HCT116 (cell line): Measurements from ENCODE around the gene KLF2. TPM values are rescaled to one million over a fixed set of nuclear protein-coding genes. Genes with fewer than 3 reads are reported as not detected.

Source experiments
- ATAC-seq: fragments of 200-7000 bp; cut with Tn5 transposase; 2 replicates; pipeline ENCODE4 v1.9.1; 2020; ENCODE audit warnings: mild to moderate bottlenecking, moderate library complexity
- BruUV-seq: library from RNA; stranded (reverse); fragments of 400-500 nt; replicated peaks from 2 replicates; lab custom pipeline; 2021; lab: Mats Ljungman, UMichigan
- CTCF ChIA-PET: fragments of 300-600 bp; sonication (Branson Sonifier 250); formaldehyde crosslinking; loops from one replicate; lab custom pipeline; 2021; ENCODE audit warnings: antibody characterized with exemption; lab: Charles Lee
- POLR2A ChIA-PET: fragments of 300-600, 350-600 bp; sonication (Branson Sonifier 250); formaldehyde crosslinking; loops from one replicate; lab custom pipeline; 2021; ENCODE audit warnings: antibody characterized with exemption; lab: Charles Lee
- RAD21 ChIA-PET, 2 experiments: fragments of 300-600 bp; sonication (Branson Sonifier 250); formaldehyde crosslinking; loops; one replicate each; lab custom pipeline; 2023; ENCODE audit warnings: low total read pairs in 2 of 2; ENCODE audit not compliant: uncharacterized antibody in 2 of 2, unreplicated experiment in 2 of 2, low non-redundant PET in 1 of 2; lab: Charles Lee
- DNase-seq: peaks from one replicate; pipeline ENCODE4 v3.0.0-alpha.2; 2010; ENCODE audit warnings: low read depth, low spot score
- H2AFZ ChIP-seq: fragments of 200-600 bp; shearing (Covaris generic), sonication (generic); 2 replicates; pipeline ENCODE4 v1.6.1; 2017; ENCODE audit warnings: low read depth, mixed run types, mixed read lengths, antibody characterized with exemption, low read length; ENCODE audit not compliant: poor library complexity, severe bottlenecking
- H3K27ac ChIP-seq: 2 replicates; pipeline ENCODE4 v1.5.1; 2012; ENCODE audit warnings: low read depth, low read length
- H3K27me3 ChIP-seq: fragments of 200-600 bp; sonication (generic); 2 replicates; pipeline ENCODE4 v1.6.1; 2016; ENCODE audit warnings: mixed run types, low read length, mixed read lengths; ENCODE audit not compliant: insufficient read depth
- H3K36me3 ChIP-seq, 2 experiments: fragments of 200-500 bp in 1 of 2; fragments of 200-600 bp in 1 of 2; sonication (Bioruptor generic) in 1 of 2; sonication (generic) in 1 of 2; 2 replicates each; pipeline versions ENCODE4 v1.5.1 to v1.6.1; 2014 to 2016; ENCODE audit warnings: low read length in 2 of 2, inconsistent platforms in 1 of 2, mixed read lengths in 1 of 2, mixed run types in 1 of 2; ENCODE audit not compliant: insufficient read depth in 2 of 2, control insufficient read depth in 1 of 2
- H3K4me1 ChIP-seq, 2 experiments: fragments of 200-600 bp in 1 of 2; sonication (generic) in 1 of 2; 2 replicates each; pipeline versions ENCODE4 v1.5.1 to v1.6.1; 2012 to 2017; ENCODE audit warnings: low read length in 2 of 2, inconsistent platforms in 1 of 2, mild to moderate bottlenecking in 1 of 2, mixed read lengths in 1 of 2, mixed run types in 1 of 2, moderate library complexity in 1 of 2; ENCODE audit not compliant: insufficient read depth in 2 of 2, control insufficient read depth in 1 of 2
- H3K4me2 ChIP-seq: fragments of 200-600 bp; sonication (generic); 2 replicates; pipeline ENCODE4 v1.6.1; 2017; ENCODE audit warnings: mixed run types, low read length, mixed read lengths
- H3K4me3 ChIP-seq, 2 experiments: fragments of 200-600 bp in 1 of 2; sonication (generic) in 1 of 2; replicated peaks in 1 of 2; 2 replicates each; pipeline ENCODE4 v1.5.1; 2011 to 2016; ENCODE audit warnings: low read length in 2 of 2, control low read depth in 1 of 2, low read depth in 1 of 2, mild to moderate bottlenecking in 1 of 2, mixed read lengths in 1 of 2, mixed run types in 1 of 2
- H3K79me2 ChIP-seq: fragments of 200-600 bp; sonication (generic); 2 replicates; pipeline ENCODE4 v1.6.1; 2017; ENCODE audit warnings: mild to moderate bottlenecking, mixed run types, low read length, moderate library complexity, mixed read lengths; ENCODE audit not compliant: insufficient read depth
- H3K9ac ChIP-seq: fragments of 200-600 bp; sonication (generic); 2 replicates; pipeline ENCODE4 v1.6.1; 2016; ENCODE audit warnings: low read length, mixed read lengths
- H3K9me2 ChIP-seq: fragments of 200-600 bp; sonication (generic), shearing (Covaris generic); 2 replicates; pipeline ENCODE4 v1.6.1; 2017; ENCODE audit warnings: mixed run types, mild to moderate bottlenecking, moderate library complexity; ENCODE audit not compliant: insufficient read depth
- H3K9me3 ChIP-seq, 2 experiments: fragments of 200-500 bp in 1 of 2; fragments of 200-600 bp in 1 of 2; sonication (Bioruptor generic) in 1 of 2; sonication (generic) in 1 of 2; 2 replicates each; pipeline ENCODE4 v1.6.1; 2014 to 2017; ENCODE audit warnings: low read length in 2 of 2, mixed read lengths in 2 of 2, inconsistent platforms in 1 of 2, low read depth in 1 of 2, mild to moderate bottlenecking in 1 of 2, mixed run types in 1 of 2, moderate library complexity in 1 of 2; ENCODE audit not compliant: control insufficient read depth in 1 of 2, insufficient read depth in 1 of 2
- H4K20me1 ChIP-seq: fragments of 200-600 bp; sonication (generic), shearing (Covaris generic); 2 replicates; pipeline ENCODE4 v1.6.1; 2017; ENCODE audit warnings: mixed run types, mild to moderate bottlenecking, moderate library complexity; ENCODE audit not compliant: insufficient read depth
- CBX3 ChIP-seq: IDR thresholded peaks from 2 replicates; pipeline ENCODE4 v1.6.1; 2012; ENCODE audit warnings: low read depth
- CEBPB ChIP-seq: IDR thresholded peaks from 2 replicates; pipeline ENCODE4 v1.6.1; 2012; ENCODE audit warnings: low read depth
- EGR1 ChIP-seq: IDR thresholded peaks from 2 replicates; pipeline ENCODE4 v1.6.1; 2012; ENCODE audit warnings: low read depth
- EZH2 ChIP-seq: fragments of 200-600 bp; sonication (generic); IDR thresholded peaks from 2 replicates; pipeline ENCODE4 v1.6.1; 2017; ENCODE audit warnings: antibody characterized with exemption, mixed run types
- EZH2phosphoT487 ChIP-seq: fragments of 200-600 bp; IDR thresholded peaks from 2 replicates; pipeline ENCODE4 v1.6.1; 2018; ENCODE audit warnings: antibody characterized with exemption, borderline replicate concordance
- FOSL1 ChIP-seq: IDR thresholded peaks from 2 replicates; pipeline ENCODE4 v1.6.1; 2012; ENCODE audit warnings: low read depth
- JUND ChIP-seq: IDR thresholded peaks from 2 replicates; pipeline ENCODE4 v1.6.1; 2012
- POLR2A ChIP-seq: IDR thresholded peaks from 2 replicates; pipeline ENCODE4 v1.7.0; 2011; ENCODE audit warnings: borderline replicate concordance; ENCODE audit not compliant: insufficient read depth, insufficient read length; ENCODE audit errors: extremely low read depth
- POLR2AphosphoS5 ChIP-seq: IDR thresholded peaks from 2 replicates; pipeline ENCODE4 v1.6.1; 2011; ENCODE audit warnings: mild to moderate bottlenecking, low read depth, low read length, moderate library complexity
- RAD21 ChIP-seq: IDR thresholded peaks from 2 replicates; pipeline ENCODE4 v1.6.1; 2012; ENCODE audit warnings: low read depth, mild to moderate bottlenecking
- SP1 ChIP-seq: IDR thresholded peaks from 2 replicates; pipeline ENCODE4 v1.6.1; 2012; ENCODE audit warnings: low read depth
- SRF ChIP-seq: IDR thresholded peaks from 2 replicates; pipeline ENCODE4 v1.6.1; 2012; ENCODE audit warnings: low read depth
- TCF7L2 ChIP-seq: IDR thresholded peaks from 2 replicates; pipeline ENCODE4 v1.7.0; 2011; ENCODE audit warnings: borderline replicate concordance, inconsistent platforms; ENCODE audit not compliant: insufficient read depth, insufficient read length; ENCODE audit errors: extremely low read depth
- YY1 ChIP-seq: IDR thresholded peaks from 2 replicates; pipeline ENCODE4 v1.6.1; 2011; ENCODE audit warnings: low read length, low read depth, moderate library complexity, mild to moderate bottlenecking; ENCODE audit not compliant: insufficient replicate concordance; ENCODE audit errors: extremely low read depth
- ZFX ChIP-seq: fragments of 450-650 bp; IDR thresholded peaks from 2 replicates; pipeline ENCODE4 v1.6.1; 2017
- ZNF274 ChIP-seq: fragments of 200-500 bp; sonication (Bioruptor generic); IDR thresholded peaks from 2 replicates; pipeline ENCODE4 v1.6.1; 2014; ENCODE audit warnings: mild to moderate bottlenecking, low read depth, low read length, inconsistent platforms
- intact Hi-C: fragments of 100-400 bp; cut with micrococcal nuclease; formaldehyde crosslinking; loops from 2 replicates; pipeline ENCODE4 v1.10.0; 2022
- total RNA-seq: library from RNA; stranded (reverse); gene quantifications from one replicate; pipeline ENCODE4 v1.2.1, GENCODE V29; 2021; ENCODE audit not compliant: unreplicated experiment
- TF ChIP-seq, protein P1 (sequence below): IDR thresholded peaks from 2 replicates; pipeline ENCODE4 v1.6.1; 2011; ENCODE audit warnings: mild to moderate bottlenecking, low read length, moderate library complexity; ENCODE audit not compliant: insufficient replicate concordance; ENCODE audit errors: extremely low read depth
- TF ChIP-seq, protein P2 (sequence below): IDR thresholded peaks from 2 replicates; pipeline ENCODE4 v1.6.1; 2012; ENCODE audit warnings: low read depth
- TF ChIP-seq, protein P3 (sequence below), 3 experiments: fragments of 200-600 bp in 1 of 3; sonication (generic) in 1 of 3; IDR thresholded peaks in 2 of 3; conservative IDR thresholded peaks in 1 of 3; 2 replicates each; pipeline ENCODE4 v1.5.1; 2012 to 2017; ENCODE audit warnings: low read depth in 2 of 3, low read length in 2 of 3, antibody characterized with exemption in 1 of 3, borderline replicate concordance in 1 of 3, control low read depth in 1 of 3, mild to moderate bottlenecking in 1 of 3, mixed read lengths in 1 of 3, mixed run types in 1 of 3, moderate library complexity in 1 of 3; ENCODE audit not compliant: insufficient read depth in 1 of 3
- TF ChIP-seq, protein P4 (sequence below): IDR thresholded peaks from 2 replicates; pipeline ENCODE4 v1.6.1; 2012

KLF2 gene
- total RNA-seq, 1 experiment from 2014 or later, result 39.4 TPM

DNA sequence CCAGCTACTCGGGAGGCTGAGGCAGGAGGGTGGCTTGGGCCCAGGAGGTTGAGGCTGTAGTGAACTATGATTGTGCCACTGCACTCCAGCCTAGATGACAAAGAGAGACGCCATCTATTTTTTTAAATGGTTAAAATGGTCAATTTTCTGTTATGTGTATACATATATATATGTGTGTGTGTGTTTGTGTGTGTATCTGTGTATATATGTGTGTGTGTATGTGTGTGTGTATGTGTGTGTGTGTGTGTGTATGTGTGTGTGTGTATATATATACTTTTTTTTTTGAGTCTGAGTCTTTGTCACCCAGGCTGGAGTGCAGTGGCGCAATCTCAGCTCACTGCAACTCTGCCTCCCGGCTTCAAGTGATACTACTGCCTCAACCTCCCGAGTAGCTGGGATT, 42.9 kb upstream of the KLF2 start:
- no peak overlapping the region for H3K4me3 ChIP-seq
- no peak overlapping the region for H3K27ac ChIP-seq
- ChIA-PET POLR2A (no interaction called here), RAD21 (no interaction called here), CTCF (no interaction called here)
- H3K4me1 ChIP-seq, result peaks cover 15 to 21% of the 10 kb centered on the region in 2 experiments
- no peak overlapping the region for H3K4me2 ChIP-seq
- no peaks in the 10 kb centered on the region for H3K9me3 ChIP-seq
- intact Hi-C loops, result no loop called here
- DNase-seq (no peak), ATAC-seq (no peak)
- H3K9ac ChIP-seq, result no peak overlapping the region
- no peaks in the 10 kb centered on the region for H3K79me2 ChIP-seq
- no peaks in the 10 kb centered on the region for H3K36me3 ChIP-seq
- BruUV-seq, result no TSS peak
- no peak overlapping the region for H2AFZ ChIP-seq
- no peaks in the 10 kb centered on the region for H3K9me2 ChIP-seq
- H4K20me1 ChIP-seq, result no peaks in the 10 kb centered on the region
- no peaks in the 10 kb centered on the region for H3K27me3 ChIP-seq
- TF ChIP-seq CEBPB, result no peak
- TF ChIP-seq, protein P1, sequence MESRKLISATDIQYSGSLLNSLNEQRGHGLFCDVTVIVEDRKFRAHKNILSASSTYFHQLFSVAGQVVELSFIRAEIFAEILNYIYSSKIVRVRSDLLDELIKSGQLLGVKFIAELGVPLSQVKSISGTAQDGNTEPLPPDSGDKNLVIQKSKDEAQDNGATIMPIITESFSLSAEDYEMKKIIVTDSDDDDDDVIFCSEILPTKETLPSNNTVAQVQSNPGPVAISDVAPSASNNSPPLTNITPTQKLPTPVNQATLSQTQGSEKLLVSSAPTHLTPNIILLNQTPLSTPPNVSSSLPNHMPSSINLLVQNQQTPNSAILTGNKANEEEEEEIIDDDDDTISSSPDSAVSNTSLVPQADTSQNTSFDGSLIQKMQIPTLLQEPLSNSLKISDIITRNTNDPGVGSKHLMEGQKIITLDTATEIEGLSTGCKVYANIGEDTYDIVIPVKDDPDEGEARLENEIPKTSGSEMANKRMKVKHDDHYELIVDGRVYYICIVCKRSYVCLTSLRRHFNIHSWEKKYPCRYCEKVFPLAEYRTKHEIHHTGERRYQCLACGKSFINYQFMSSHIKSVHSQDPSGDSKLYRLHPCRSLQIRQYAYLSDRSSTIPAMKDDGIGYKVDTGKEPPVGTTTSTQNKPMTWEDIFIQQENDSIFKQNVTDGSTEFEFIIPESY, result no peak
- no peak for TF ChIP-seq POLR2AphosphoS5
- TF ChIP-seq TCF7L2, result no peak
- TF ChIP-seq JUND, result no peak
- TF ChIP-seq FOSL1, result no peak
- TF ChIP-seq, protein P2, sequence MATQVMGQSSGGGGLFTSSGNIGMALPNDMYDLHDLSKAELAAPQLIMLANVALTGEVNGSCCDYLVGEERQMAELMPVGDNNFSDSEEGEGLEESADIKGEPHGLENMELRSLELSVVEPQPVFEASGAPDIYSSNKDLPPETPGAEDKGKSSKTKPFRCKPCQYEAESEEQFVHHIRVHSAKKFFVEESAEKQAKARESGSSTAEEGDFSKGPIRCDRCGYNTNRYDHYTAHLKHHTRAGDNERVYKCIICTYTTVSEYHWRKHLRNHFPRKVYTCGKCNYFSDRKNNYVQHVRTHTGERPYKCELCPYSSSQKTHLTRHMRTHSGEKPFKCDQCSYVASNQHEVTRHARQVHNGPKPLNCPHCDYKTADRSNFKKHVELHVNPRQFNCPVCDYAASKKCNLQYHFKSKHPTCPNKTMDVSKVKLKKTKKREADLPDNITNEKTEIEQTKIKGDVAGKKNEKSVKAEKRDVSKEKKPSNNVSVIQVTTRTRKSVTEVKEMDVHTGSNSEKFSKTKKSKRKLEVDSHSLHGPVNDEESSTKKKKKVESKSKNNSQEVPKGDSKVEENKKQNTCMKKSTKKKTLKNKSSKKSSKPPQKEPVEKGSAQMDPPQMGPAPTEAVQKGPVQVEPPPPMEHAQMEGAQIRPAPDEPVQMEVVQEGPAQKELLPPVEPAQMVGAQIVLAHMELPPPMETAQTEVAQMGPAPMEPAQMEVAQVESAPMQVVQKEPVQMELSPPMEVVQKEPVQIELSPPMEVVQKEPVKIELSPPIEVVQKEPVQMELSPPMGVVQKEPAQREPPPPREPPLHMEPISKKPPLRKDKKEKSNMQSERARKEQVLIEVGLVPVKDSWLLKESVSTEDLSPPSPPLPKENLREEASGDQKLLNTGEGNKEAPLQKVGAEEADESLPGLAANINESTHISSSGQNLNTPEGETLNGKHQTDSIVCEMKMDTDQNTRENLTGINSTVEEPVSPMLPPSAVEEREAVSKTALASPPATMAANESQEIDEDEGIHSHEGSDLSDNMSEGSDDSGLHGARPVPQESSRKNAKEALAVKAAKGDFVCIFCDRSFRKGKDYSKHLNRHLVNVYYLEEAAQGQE, result no peak
- no peak for TF ChIP-seq RAD21
- no peak for TF ChIP-seq EZH2phosphoT487
- no peak for TF ChIP-seq CBX3
- TF ChIP-seq SRF, result no peak
- TF ChIP-seq YY1, result no peak
- no peak for TF ChIP-seq POLR2A
- TF ChIP-seq, protein P3, sequence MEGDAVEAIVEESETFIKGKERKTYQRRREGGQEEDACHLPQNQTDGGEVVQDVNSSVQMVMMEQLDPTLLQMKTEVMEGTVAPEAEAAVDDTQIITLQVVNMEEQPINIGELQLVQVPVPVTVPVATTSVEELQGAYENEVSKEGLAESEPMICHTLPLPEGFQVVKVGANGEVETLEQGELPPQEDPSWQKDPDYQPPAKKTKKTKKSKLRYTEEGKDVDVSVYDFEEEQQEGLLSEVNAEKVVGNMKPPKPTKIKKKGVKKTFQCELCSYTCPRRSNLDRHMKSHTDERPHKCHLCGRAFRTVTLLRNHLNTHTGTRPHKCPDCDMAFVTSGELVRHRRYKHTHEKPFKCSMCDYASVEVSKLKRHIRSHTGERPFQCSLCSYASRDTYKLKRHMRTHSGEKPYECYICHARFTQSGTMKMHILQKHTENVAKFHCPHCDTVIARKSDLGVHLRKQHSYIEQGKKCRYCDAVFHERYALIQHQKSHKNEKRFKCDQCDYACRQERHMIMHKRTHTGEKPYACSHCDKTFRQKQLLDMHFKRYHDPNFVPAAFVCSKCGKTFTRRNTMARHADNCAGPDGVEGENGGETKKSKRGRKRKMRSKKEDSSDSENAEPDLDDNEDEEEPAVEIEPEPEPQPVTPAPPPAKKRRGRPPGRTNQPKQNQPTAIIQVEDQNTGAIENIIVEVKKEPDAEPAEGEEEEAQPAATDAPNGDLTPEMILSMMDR (IDR thresholded peaks at IDR 0.05 in 2 of 3, conservative IDR thresholded peaks at IDR 0.05 in 1 of 3; ENCODE audit: borderline replicate concordance in 1 of 3, insufficient read depth in 1 of 3, low read depth in 2 of 3, low read length in 2 of 3), result no peak
- no peak for TF ChIP-seq EGR1
- TF ChIP-seq EZH2, result no peak
- TF ChIP-seq, protein P4, sequence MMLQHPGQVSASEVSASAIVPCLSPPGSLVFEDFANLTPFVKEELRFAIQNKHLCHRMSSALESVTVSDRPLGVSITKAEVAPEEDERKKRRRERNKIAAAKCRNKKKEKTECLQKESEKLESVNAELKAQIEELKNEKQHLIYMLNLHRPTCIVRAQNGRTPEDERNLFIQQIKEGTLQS, result no peak
- no peak for TF ChIP-seq ZNF274
- no peak for TF ChIP-seq ZFX
- TF ChIP-seq SP1, result no peak
